Naive thymus-derived CD8-positive, alpha-beta T cell (primary cell): Measurements from ENCODE around the gene ISCA2. TPM values are rescaled to one million over a fixed set of nuclear protein-coding genes. Genes with fewer than 3 reads are reported as not detected.

Experiments
- ATAC-seq, 2 donors: fragments of 150-1000 bp; cut with Tn5 transposase in 1 of 2; sonication (Bioruptor Pico), chemical (Tn5 transposase) in 1 of 2; 1 replicate in 1 of 2; 2 replicates in 1 of 2; pipeline ENCODE4 v1.10.0; 2021; ENCODE audit warnings: mild to moderate bottlenecking in 2 of 2, moderate library complexity in 2 of 2
- POLR2A ChIA-PET: fragments of 350-600 bp; sonication (Branson Sonifier 250); formaldehyde crosslinking; loops from one replicate; lab custom pipeline; 2021; ENCODE audit warnings: antibody characterized with exemption; lab: Charles Lee
- DNase-seq, 10 donors: peaks; one replicate each; pipeline versions ENCODE4 v3.0.0 to v3.0.0-alpha.2; 2020 to 2022
- H3K27ac Mint-ChIP-seq, 10 donors: one replicate each; pipeline ENCODE4 v1.8.0; 2020 to 2022; ENCODE audit warnings: mild to moderate bottlenecking in 10 of 10, mixed read lengths in 10 of 10, moderate library complexity in 4 of 10, inconsistent platforms in 1 of 10
- H3K27me3 Mint-ChIP-seq, 5 donors: one replicate each; pipeline ENCODE4 v1.8.0; 2021 to 2022; ENCODE audit warnings: mixed read lengths in 5 of 5
- H3K36me3 Mint-ChIP-seq, 3 donors: one replicate each; pipeline ENCODE4 v1.8.0; 2020 to 2022; ENCODE audit warnings: mixed read lengths in 3 of 3, mild to moderate bottlenecking in 2 of 3, inconsistent platforms in 1 of 3
- H3K4me1 Mint-ChIP-seq, 4 donors: one replicate each; pipeline ENCODE4 v1.8.0; 2021 to 2022; ENCODE audit warnings: mixed read lengths in 4 of 4
- H3K4me3 Mint-ChIP-seq, 10 donors: one replicate each; pipeline ENCODE4 v1.8.0; 2020 to 2022; ENCODE audit warnings: mild to moderate bottlenecking in 10 of 10, mixed read lengths in 10 of 10, moderate library complexity in 6 of 10, inconsistent platforms in 1 of 10
- H3K9me3 Mint-ChIP-seq, 9 donors: one replicate each; pipeline ENCODE4 v1.8.0; 2020 to 2022; ENCODE audit warnings: mixed read lengths in 9 of 9, mild to moderate bottlenecking in 3 of 9, inconsistent platforms in 1 of 9, moderate library complexity in 1 of 9
- polyA plus RNA-seq, 3 donors: library from polyadenylated mRNA; unstranded; fragments of 300-500 nt; fragmentation: Illumina TruSeq; gene quantifications; one replicate each; pipeline ENCODE4 v1.2.3, GENCODE V29; 2021
- total RNA-seq, 8 experiments: library from RNA in 2 of 8; stranded (reverse) in 2 of 8; gene quantifications; one replicate each; pipeline ENCODE4 v1.2.3 and lab custom pipeline; 2021 to 2026

The ISCA2 gene
- total and polyA plus RNA-seq, 5 experiments from 2014 or later = 33.3 to 86.2 (median 47.2) TPM

- peaks cover under 1 to 5% (median 2%) of the 10 kb centered on the region in 4 donors for H3K4me1 Mint-ChIP-seq
- H3K9me3 Mint-ChIP-seq = no peaks in the 10 kb centered on the region
- H3K36me3 Mint-ChIP-seq = no peaks in the 10 kb centered on the region
- no peak overlapping the region for H3K4me3 Mint-ChIP-seq
- POLR2A ChIA-PET = no interaction called here
- ATAC-seq = no peak
- peaks cover 0 to 3% (median 2%) of the 10 kb centered on the region in 5 donors for H3K27me3 Mint-ChIP-seq
- DNase-seq = no peak
- H3K27ac Mint-ChIP-seq = peak overlapping the region in 1 of 10 donors; percentile 74
These were observed 45.1 kb downstream of the ISCA2 start for GRCh38 chr14:74538411-74539391.

DNA sequence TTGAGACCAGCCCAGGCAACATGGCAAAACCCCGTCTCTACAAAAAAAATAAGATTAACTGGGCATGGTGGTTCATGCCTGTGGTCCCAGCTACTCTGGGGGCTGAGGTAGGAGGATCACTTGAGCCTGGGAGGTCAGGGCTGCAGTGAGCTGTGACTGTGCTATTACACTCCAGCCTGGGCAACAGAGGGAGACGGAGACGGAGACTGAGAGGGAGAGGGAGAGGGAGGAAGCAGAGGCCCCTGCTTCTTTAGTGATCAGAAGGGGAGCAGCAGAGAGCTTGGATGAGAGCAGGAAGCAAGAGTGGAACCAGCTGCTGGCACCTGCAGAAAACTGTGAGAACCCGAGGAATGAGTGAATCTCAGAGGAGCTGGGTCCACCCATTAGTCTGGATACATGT lies 45.9 kb downstream of the ISCA2 start:
- Mint-ChIP-seq H3K9me3 (no peaks in the 10 kb centered on the region), H3K36me3 (no peaks in the 10 kb centered on the region), H3K27ac (peak overlapping the region in 2 of 10 donors; percentile 62 to 74), H3K4me1 (peaks cover 0 to 5% (median 0%) of the 10 kb centered on the region in 4 donors), H3K27me3 (peaks cover 0 to 6% (median 2%) of the 10 kb centered on the region in 5 donors), H3K4me3 (no peak overlapping the region)
- DNase-seq (no peak), ATAC-seq (no peak)
- POLR2A ChIA-PET = no interaction called here

GRCh38 chr14:74541225-74541624 lies 47.7 kb downstream of the ISCA2 start:
- Mint-ChIP-seq H3K4me3 (no peak overlapping the region), H3K27me3 (peaks cover 0 to 6% (median 2%) of the 10 kb centered on the region in 5 donors), H3K9me3 (no peaks in the 10 kb centered on the region), H3K36me3 (no peaks in the 10 kb centered on the region), H3K27ac (no peak overlapping the region), H3K4me1 (peaks cover 0 to 5% (median 0%) of the 10 kb centered on the region in 4 donors)
- no peak for DNase-seq
- POLR2A ChIA-PET = no interaction called here
- no peak for ATAC-seq

- Mint-ChIP-seq H3K27ac (no peak overlapping the region), H3K4me1 (peaks cover 0 to 5% (median 0%) of the 10 kb centered on the region in 4 donors), H3K4me3 (no peak overlapping the region), H3K36me3 (no peaks in the 10 kb centered on the region), H3K27me3 (peaks cover 0 to 6% (median 2%) of the 10 kb centered on the region in 5 donors), H3K9me3 (no peaks in the 10 kb centered on the region)
- ATAC-seq (no peak), DNase-seq (no peak)
- POLR2A ChIA-PET = no interaction called here
These were observed 48.6 kb downstream of the ISCA2 start for GRCh38 chr14:74542056-74542685.

- POLR2A ChIA-PET = interaction anchor here (0.6 kb wide), 1 partner anchor 180 kb away, joined by 3 read pairs; no protein-coding TSS in a partner anchor
- Mint-ChIP-seq H3K9me3 (no peaks in the 10 kb centered on the region), H3K4me3 (no peak overlapping the region), H3K27me3 (peaks cover 0 to 6% (median 2%) of the 10 kb centered on the region in 5 donors), H3K36me3 (no peaks in the 10 kb centered on the region), H3K4me1 (peaks cover 0 to 2% (median 0%) of the 10 kb centered on the region in 4 donors), H3K27ac (no peak overlapping the region)
- DNase-seq (no peak), ATAC-seq (no peak)
These were observed 50.3 kb downstream of the ISCA2 start for GRCh38 chr14:74543771-74544438.

DNA sequence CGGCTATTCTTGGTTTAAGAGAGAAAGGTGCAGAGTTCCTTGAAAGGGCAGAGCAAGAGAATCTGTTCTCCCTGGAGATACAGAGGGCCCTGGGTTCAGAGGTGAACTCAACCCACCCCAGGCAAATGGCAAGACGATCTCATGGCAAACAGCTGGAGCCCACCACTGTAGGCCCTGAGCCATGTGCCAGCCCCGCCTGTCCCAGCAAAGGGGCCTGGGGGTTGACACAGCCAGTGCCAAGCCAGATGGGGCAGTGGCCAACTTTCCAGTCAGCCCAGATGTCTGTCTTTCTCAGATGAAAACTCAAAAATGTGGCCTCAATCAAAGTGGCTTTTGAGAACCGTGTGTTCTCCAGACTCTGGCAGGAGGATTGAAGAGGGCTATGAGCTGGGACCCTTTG lies 51.8 kb downstream of the ISCA2 start:
- ATAC-seq (no peak), DNase-seq (no peak)
- Mint-ChIP-seq H3K9me3 (no peaks in the 10 kb centered on the region), H3K36me3 (no peaks in the 10 kb centered on the region), H3K27me3 (peaks cover 0 to 6% (median 2%) of the 10 kb centered on the region in 5 donors), H3K4me3 (no peak overlapping the region), H3K27ac (no peak overlapping the region), H3K4me1 (no peaks in the 10 kb centered on the region)
- POLR2A ChIA-PET = no interaction called here

DNA sequence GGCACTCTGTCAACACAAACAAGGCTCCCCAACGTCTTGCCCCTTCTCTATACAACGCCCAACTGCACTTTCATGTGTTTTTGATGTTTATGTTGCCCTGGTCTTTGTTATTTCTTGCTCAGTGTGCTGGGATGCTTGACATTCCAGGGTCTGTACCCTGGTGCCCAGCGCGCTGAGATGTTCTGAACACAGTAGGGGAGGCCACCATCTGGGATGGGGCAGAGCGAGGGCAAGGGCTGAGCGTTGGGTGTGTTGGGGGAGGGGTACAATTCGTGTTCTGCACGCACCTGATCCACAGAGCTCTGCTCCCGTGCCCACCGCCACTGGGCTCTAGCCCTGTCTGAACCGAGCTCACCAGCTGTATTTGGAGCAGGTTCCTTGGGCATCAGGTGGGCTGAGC lies 52.9 kb downstream of the ISCA2 start:
- ATAC-seq = no peak
- Mint-ChIP-seq H3K27ac (no peak overlapping the region), H3K36me3 (no peaks in the 10 kb centered on the region), H3K4me3 (no peak overlapping the region), H3K9me3 (no peaks in the 10 kb centered on the region), H3K4me1 (no peaks in the 10 kb centered on the region), H3K27me3 (peaks cover 0 to 6% (median 2%) of the 10 kb centered on the region in 5 donors)
- POLR2A ChIA-PET = interaction anchor here (0.6 kb wide), 1 partner anchor 24 kb away, joined by 3 read pairs; no protein-coding TSS in a partner anchor
- DNase-seq = no peak

Other genes starting within 250 kb of the ISCA2 start
- 100 to 1,000 TPM; 109 to 116 TPM for gene ABCD4, start 190.8 kb upstream of the ISCA2 start, total RNA-seq
- gene ABCD4, start 190.8 kb upstream of the ISCA2 start, polyA plus RNA-seq = 10 to 100 TPM; 20.2 to 24.0 (median 21.0) TPM
- gene VRTN, start 145.3 kb upstream of the ISCA2 start, total RNA-seq = not detected
- gene VRTN, start 145.3 kb upstream of the ISCA2 start, polyA plus RNA-seq = not detected
- under 1 TPM; 0.13 to 0.30 TPM for gene SYNDIG1L, start 67.6 kb upstream of the ISCA2 start, total RNA-seq
- gene SYNDIG1L, start 67.6 kb upstream of the ISCA2 start, polyA plus RNA-seq = under 1 TPM in 1 of 3 donors, not detected in 2; 0.09 TPM
- gene NPC2, start 460 bp upstream of the ISCA2 start, total RNA-seq = 10 to 100 TPM; 40.9 to 44.4 TPM
- 10 to 100 TPM; 53.8 to 65.2 (median 57.0) TPM for gene NPC2, start 460 bp upstream of the ISCA2 start, polyA plus RNA-seq
- gene LTBP2, start 118.5 kb downstream of the ISCA2 start, total RNA-seq = under 1 TPM; 0.55 to 0.60 TPM
- gene LTBP2, start 118.5 kb downstream of the ISCA2 start, polyA plus RNA-seq = under 1 TPM; 0.06 to 0.65 (median 0.47) TPM
- 10 to 100 TPM; 49.7 to 52.9 TPM for gene AREL1, start 219.3 kb downstream of the ISCA2 start, total RNA-seq
- gene AREL1, start 219.3 kb downstream of the ISCA2 start, polyA plus RNA-seq = 10 to 100 TPM; 17.3 to 20.6 (median 19.3) TPM
- gene FCF1, start 219.4 kb downstream of the ISCA2 start, total RNA-seq = 10 to 100 TPM; 65.8 to 66.8 TPM
- 10 to 100 TPM; 31.7 to 37.1 (median 34.7) TPM for gene FCF1, start 219.4 kb downstream of the ISCA2 start, polyA plus RNA-seq